Suprapubic skin (tissue), 4 donors: ENCODE data around the gene CTCFL. TPM values are rescaled to one million over a fixed set of nuclear protein-coding genes. Genes with fewer than 3 reads are reported as not detected.

Experiments used
- DNase-seq, 2 donors: peaks; one replicate each; pipeline ENCODE4 v3.0.0-alpha.2; 2019; ENCODE audit warnings: low spot score in 2 of 2
- H3K27ac ChIP-seq: fragments of 200-600 bp; sonication (generic); one replicate; pipeline ENCODE4 v1.5.1; 2019
- H3K27me3 ChIP-seq: fragments of 200-600 bp; sonication (generic); one replicate; pipeline ENCODE4 v1.5.1; 2019
- H3K36me3 ChIP-seq: fragments of 200-600 bp; sonication (generic); one replicate; pipeline ENCODE4 v1.5.1; 2019
- H3K4me1 ChIP-seq: fragments of 200-600 bp; sonication (generic); one replicate; pipeline ENCODE4 v1.5.1; 2019
- H3K4me3 ChIP-seq: fragments of 200-600 bp; sonication (generic); one replicate; pipeline ENCODE4 v1.5.1; 2019; ENCODE audit warnings: mild to moderate bottlenecking
- H3K9me3 ChIP-seq: fragments of 200-600 bp; sonication (generic); one replicate; pipeline ENCODE4 v1.5.1; 2019
- EP300 ChIP-seq: sonication (generic); formaldehyde crosslinking; IDR thresholded peaks from one replicate; pipeline ENCODE4 v1.6.1; 2017; ENCODE audit warnings: antibody characterized with exemption
- POLR2A ChIP-seq, 2 donors: fragments of 450-650 bp; IDR thresholded peaks; one replicate each; pipeline ENCODE4 v1.6.1; 2017; ENCODE audit warnings: antibody characterized with exemption in 2 of 2, mild to moderate bottlenecking in 2 of 2, moderate library complexity in 2 of 2
- POLR2AphosphoS5 ChIP-seq, 3 donors: sonication (generic); formaldehyde crosslinking; IDR thresholded peaks; one replicate each; pipeline ENCODE4 v1.6.1; 2017; ENCODE audit warnings: antibody characterized with exemption in 3 of 3
- WGBS: methylation state at CpG from one replicate; pipeline ENCODE4 v1.1.5; 2018; 5-methylcytosine and 5-hydroxymethylcytosine counted together
- total RNA-seq, 4 donors: library from RNA; depleted of rRNA; stranded (reverse); fragments of >200 nt; gene quantifications; one replicate each; pipeline ENCODE4 v1.1.0, GENCODE V29; 2016
- TF ChIP-seq, protein P1 (sequence below), 2 donors: fragments of 200-600 bp in 1 of 2; fragments of 450-650 bp in 1 of 2; sonication (generic) in 1 of 2; IDR thresholded peaks; one replicate each; pipeline ENCODE4 v1.5.1; 2016 to 2019; ENCODE audit warnings: antibody characterized with exemption in 2 of 2, mild to moderate bottlenecking in 1 of 2, moderate library complexity in 1 of 2

Gene CTCFL
- total RNA-seq, 4 donors from 2014 or later = not detected

DNA sequence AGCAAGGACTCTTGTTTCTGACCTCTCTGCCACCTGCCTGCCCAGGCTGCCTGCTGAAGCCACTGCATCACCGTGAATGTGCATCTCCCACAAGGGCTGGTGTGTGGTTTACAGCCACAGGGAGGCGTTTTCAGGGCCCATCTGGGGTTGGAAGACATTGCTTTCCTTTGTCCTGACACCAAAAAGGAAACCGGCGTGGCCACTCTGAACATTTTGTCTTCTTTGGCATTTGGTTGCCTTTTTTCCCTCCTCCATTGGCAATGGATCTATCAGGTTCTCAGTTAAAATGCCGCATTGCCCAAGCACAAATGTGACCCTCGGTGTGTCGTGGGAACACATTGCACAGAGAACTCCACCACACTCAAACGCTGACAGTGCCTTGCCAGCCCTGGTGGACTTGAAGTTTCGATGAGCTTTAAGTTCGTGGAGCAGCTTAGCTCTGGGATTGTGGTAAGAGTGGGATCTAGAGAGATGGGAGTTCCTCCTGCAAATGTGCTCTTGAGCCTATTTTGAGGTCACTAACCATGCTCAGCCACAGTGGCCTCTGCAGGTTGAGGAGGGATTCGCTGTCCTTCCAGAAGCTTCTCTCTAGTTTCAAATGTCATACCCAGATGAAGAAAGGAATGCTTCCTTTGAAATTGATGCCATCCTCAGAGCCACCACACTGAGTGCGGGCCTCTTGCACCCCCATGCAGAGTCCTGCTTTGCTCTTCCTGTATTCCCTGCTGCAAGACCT, 21.2 kb upstream of the CTCFL start:
- WGBS = 80% methylated on average over 12 of the region's 12 CpGs
- Histone ChIP-seq H3K27ac (no peak overlapping the region), H3K27me3 (peaks cover 9% of the 10 kb centered on the region), H3K4me3 (no peak overlapping the region), H3K36me3 (no peaks in the 10 kb centered on the region), H3K9me3 (no peaks in the 10 kb centered on the region), H3K4me1 (peaks cover 6% of the 10 kb centered on the region)
- DNase-seq = no peak
- TF ChIP-seq, protein P1, sequence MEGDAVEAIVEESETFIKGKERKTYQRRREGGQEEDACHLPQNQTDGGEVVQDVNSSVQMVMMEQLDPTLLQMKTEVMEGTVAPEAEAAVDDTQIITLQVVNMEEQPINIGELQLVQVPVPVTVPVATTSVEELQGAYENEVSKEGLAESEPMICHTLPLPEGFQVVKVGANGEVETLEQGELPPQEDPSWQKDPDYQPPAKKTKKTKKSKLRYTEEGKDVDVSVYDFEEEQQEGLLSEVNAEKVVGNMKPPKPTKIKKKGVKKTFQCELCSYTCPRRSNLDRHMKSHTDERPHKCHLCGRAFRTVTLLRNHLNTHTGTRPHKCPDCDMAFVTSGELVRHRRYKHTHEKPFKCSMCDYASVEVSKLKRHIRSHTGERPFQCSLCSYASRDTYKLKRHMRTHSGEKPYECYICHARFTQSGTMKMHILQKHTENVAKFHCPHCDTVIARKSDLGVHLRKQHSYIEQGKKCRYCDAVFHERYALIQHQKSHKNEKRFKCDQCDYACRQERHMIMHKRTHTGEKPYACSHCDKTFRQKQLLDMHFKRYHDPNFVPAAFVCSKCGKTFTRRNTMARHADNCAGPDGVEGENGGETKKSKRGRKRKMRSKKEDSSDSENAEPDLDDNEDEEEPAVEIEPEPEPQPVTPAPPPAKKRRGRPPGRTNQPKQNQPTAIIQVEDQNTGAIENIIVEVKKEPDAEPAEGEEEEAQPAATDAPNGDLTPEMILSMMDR (IDR thresholded peaks at IDR 0.05) = no peak
- TF ChIP-seq EP300 (no peak), POLR2AphosphoS5 (IDR thresholded peaks at IDR 0.05) (no peak), POLR2A (IDR thresholded peaks at IDR 0.05) (no peak)

DNA sequence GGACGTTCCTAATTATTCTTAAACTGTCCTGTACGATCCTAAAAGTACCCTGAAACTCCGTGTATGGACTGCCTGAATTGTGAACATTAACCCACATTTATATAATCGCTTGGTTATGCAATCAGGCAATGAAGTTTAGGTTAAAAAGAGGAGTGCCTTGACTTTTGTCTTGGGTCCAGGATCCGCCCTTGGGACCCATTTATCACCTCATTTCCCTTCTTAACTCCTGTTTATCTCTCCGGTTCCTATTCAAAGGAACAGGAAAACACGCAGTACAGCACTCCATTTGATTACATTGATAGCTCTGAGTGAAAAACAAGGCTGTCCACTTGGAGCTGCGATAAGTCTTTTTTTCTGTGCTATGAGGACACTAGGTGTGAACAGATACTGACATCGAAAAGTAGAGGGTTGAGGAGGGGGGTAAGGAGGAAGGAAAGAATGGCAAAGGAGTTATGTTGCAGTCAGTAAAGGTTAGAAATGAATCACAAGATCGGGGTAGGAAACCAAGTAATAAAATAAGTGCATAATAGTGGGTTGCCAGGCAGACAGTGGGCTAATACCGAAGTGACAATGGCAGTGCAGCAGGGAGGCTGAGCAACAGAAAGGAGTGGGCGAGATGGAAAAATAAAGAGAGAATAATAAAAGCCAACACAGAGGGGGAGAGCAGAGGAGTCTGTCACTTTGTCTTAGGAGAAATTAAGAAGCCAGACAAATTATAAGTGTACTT, 20.1 kb upstream of the CTCFL start:
- no peak overlapping the region for H3K4me3 ChIP-seq
- WGBS = 49% methylated on average over 12 of the region's 12 CpGs
- H3K9me3 ChIP-seq = no peaks in the 10 kb centered on the region
- DNase-seq = no peak
- H3K36me3 ChIP-seq = no peaks in the 10 kb centered on the region
- H3K4me1 ChIP-seq = peaks cover 6% of the 10 kb centered on the region
- TF ChIP-seq EP300 = no peak
- TF ChIP-seq POLR2AphosphoS5 (IDR thresholded peaks at IDR 0.05) = no peak
- TF ChIP-seq, protein P1 (IDR thresholded peaks at IDR 0.05) = no peak
- TF ChIP-seq POLR2A (IDR thresholded peaks at IDR 0.05) = no peak
- no peak overlapping the region for H3K27ac ChIP-seq
- peaks cover 6% of the 10 kb centered on the region for H3K27me3 ChIP-seq

DNA sequence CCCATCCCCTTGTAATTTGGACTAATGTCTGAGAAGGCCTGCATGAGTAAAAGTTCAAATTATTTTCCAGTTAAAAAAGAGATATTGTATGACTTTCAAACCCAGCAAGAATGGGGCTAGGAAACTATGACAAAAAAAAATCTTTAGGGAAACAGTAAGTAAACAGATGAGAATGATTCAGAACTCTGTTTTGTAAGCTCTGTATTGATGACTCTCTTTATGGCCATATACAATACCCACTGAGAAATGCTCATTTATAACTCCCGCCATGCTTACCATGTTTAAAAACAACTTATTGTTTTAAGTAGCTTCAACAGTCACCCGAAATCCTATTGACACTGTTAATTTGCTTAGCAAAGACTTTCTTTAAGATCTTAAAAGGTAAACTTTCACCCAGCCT, 18.8 kb upstream of the CTCFL start:
- Histone ChIP-seq H3K4me1 (peaks cover 6% of the 10 kb centered on the region), H3K27ac (no peak overlapping the region), H3K4me3 (no peak overlapping the region), H3K27me3 (peaks cover 6% of the 10 kb centered on the region), H3K9me3 (no peaks in the 10 kb centered on the region), H3K36me3 (no peaks in the 10 kb centered on the region)
- 89% methylated on average over 2 of the region's 2 CpGs for WGBS
- no peak for DNase-seq
- no peak for TF ChIP-seq EP300
- TF ChIP-seq, protein P1 (IDR thresholded peaks at IDR 0.05) = no peak
- TF ChIP-seq POLR2A (IDR thresholded peaks at IDR 0.05) = no peak
- TF ChIP-seq POLR2AphosphoS5 (IDR thresholded peaks at IDR 0.05) = no peak

DNA sequence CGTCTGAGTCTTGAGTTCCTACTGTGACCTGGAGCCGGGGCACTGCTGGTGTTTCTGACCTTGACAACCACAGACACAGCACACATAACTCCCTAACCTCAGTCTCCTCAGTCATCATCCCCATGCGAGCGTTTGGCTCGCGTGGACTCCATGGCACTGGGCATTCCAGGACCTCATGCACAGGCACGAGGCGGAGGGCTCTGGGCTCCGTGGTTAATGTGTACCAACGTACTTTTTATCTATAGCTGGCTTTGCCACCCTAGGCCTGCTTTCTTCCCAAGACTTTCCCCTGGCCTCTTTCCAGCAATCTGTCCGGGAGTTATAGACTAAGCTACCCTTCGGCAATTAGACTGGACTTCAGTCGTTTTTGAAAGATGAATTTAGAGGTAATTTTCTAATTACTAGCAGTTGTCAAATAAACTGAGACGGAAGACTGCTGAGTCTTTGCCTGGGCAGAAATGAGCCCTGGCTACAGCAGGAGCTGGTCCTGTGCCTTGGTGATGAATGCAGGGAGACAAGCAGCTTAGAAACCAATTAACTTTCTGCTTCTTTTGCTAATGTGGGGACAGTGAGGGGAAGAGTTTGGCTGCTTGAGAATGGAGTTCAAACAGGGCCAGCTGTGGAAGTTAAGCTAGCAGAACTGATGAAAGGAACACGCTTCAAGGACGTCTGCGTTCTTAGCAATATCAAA, 16.1 kb upstream of the CTCFL start:
- TF ChIP-seq, protein P1 (IDR thresholded peaks at IDR 0.05) = no peak
- TF ChIP-seq POLR2AphosphoS5 (IDR thresholded peaks at IDR 0.05) (no peak), EP300 (no peak), POLR2A (IDR thresholded peaks at IDR 0.05) (no peak)
- WGBS = 77% methylated on average over 17 of the region's 17 CpGs
- H3K36me3 ChIP-seq = no peaks in the 10 kb centered on the region
- no peaks in the 10 kb centered on the region for H3K9me3 ChIP-seq
- H3K4me3 ChIP-seq = no peak overlapping the region
- H3K27me3 ChIP-seq = peaks cover 21% of the 10 kb centered on the region
- H3K4me1 ChIP-seq = peaks cover 6% of the 10 kb centered on the region
- no peak overlapping the region for H3K27ac ChIP-seq
- DNase-seq = no peak

DNA sequence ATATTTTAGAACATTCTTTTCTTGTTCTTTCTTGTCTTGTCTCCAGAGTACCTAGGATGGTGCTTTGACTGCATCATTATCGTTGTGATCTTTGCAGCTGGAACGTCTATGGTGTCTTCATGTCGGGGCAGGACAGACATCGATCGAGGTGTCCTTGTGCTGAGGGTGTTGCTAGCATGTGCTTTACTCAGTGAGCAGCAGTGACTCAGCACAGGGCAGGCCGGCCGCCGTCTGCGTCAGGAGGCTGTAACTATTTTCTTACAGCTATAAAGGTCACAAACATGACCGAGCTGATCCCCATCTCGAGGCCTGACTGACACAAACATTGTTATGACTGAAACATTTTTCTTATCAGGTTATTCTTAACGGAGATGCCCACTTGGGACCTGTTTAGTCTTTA, 14.9 kb upstream of the CTCFL start:
- peaks cover 25% of the 10 kb centered on the region for H3K27me3 ChIP-seq
- no peak overlapping the region for H3K27ac ChIP-seq
- no peaks in the 10 kb centered on the region for H3K36me3 ChIP-seq
- no peak for DNase-seq
- peaks cover 6% of the 10 kb centered on the region for H3K4me1 ChIP-seq
- 89% methylated on average over 12 of the region's 12 CpGs for WGBS
- no peaks in the 10 kb centered on the region for H3K9me3 ChIP-seq
- no peak for TF ChIP-seq POLR2AphosphoS5 (IDR thresholded peaks at IDR 0.05)
- TF ChIP-seq, protein P1 (IDR thresholded peaks at IDR 0.05) = no peak
- no peak for TF ChIP-seq POLR2A (IDR thresholded peaks at IDR 0.05)
- no peak overlapping the region for H3K4me3 ChIP-seq
